Activated naive CD8-positive, alpha-beta T cell treated with anti-CD3 and anti-CD28 coated beads, Interleukin-2, amount 50 U/mL, for 16 hours (primary cell): ENCODE results near the gene KCTD8.
"Not testable (repeated sequence)": the region's sequence is repeated elsewhere in the genome, so short reads cannot be mapped to it uniquely, and the experiment has no call there.

Experiments used
- DNase-seq: peaks from one replicate; pipeline ENCODE4 v3.0.0-alpha.2; 2020; ENCODE audit warnings: low read depth, low spot score

KCTD8 gene

DNA sequence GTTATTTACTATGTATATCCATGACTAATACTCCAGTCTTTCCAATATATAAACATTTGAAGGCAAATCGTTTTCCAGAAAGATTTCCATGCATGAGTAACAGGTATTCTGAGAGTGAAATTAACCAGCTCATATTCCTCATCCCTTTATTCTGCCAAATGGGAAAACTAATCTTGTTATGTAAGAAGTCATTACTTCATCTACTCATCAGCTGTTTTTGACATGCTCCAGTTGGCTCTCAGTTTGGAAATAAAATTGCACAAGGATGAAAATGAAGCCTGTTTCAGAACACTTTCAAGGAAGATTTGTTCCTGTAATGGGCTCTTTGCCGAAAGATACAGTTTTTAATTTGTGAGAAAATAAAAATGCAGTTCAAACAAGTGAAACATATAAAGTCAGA, 121.9 kb downstream of the KCTD8 start:
- no peak for DNase-seq

DNA sequence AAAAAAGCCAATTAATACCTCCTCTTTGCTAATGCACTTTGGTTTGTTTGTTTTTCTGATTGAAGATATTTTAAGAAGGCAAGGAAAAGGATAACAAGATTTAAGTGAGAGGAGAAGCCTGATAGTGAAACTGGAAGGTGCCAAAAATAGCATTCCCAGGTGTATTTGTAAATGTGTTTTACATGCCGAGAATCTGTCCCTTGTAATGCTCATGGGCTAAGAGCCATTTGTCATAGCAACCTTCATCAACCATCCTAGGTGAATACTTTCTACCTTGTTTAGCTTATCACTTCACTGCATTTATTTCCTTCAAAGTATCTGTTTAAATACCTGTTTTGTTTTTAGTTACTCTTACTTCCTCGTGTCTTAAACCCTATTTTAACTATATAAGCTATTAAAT, 127.8 kb downstream of the KCTD8 start:
- no peak for DNase-seq

DNA sequence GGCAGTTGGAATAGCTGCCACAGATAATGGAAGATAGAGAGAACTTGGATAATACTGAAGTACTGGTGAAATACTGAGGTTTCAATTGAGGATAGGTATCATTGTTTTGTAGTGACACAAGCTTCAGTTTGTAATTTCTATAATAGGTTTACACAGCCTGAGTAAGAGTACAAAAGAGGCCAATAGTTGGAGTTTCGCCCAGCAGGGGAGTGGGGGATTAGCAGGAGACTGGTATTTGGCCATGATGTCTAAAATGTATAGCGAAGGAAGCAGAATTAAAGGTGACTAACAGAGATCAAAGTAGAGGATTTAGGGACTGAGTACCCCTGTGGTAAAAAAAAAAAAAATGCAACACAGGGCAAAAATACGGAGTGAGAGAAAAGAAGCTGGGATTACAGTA, 129.5 kb downstream of the KCTD8 start:
- no peak for DNase-seq

DNA sequence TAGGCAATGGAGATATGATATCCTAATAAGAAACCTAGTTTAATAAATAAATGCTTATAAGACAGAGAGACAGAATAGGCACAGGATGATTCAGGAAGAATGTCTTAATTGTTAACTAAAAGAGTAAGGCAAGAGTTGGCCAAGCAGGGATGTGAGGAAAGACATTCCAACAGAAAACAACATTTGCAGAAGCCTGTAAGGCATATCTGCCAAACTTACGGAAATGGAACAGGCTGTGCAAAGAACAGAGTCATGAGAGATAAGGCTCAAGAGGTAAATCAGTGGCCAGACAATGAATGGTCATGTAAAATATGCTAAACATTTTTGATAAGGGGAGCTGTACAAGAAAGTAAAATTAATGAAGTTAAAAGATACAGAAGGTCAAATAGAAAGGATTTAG, 134.9 kb downstream of the KCTD8 start:
- no peak for DNase-seq

DNA sequence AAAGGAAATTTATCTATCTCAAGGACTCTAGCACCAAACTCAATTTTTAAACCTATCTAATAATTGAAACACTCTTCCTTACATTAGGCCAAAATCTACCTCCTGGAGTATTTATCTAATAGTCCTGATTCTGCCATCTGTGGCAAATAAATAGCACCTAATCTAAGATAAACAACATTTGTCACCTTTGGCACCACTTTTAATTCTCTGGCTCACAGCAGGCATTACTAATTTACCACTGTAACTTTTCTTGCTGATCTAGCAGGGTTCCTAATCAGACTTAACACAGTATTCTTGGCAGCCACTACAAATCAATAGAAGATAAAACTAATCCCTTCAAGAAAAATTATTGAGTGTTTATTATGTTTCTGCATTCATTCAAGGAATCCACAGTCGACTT, 161.1 kb downstream of the KCTD8 start:
- DNase-seq, result no peak

DNA sequence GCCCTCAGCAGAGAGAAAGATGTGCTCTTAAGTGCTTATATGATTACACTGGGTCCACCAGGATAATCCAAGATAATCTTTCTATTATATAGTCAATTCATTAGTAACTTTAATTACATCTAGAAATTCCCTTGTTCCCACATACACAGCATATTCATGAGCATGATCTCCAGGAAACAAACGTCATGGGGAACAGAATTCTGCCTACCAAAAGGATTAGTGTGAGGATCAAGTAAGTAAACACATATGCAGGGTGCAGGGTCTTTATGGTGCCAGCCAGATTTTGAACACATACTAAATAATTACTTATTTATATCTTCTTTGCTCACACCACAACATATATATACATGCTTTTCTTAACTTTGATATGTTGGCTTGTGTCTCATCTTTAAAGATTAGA, 169.1 kb downstream of the KCTD8 start:
- no peak for DNase-seq

DNA sequence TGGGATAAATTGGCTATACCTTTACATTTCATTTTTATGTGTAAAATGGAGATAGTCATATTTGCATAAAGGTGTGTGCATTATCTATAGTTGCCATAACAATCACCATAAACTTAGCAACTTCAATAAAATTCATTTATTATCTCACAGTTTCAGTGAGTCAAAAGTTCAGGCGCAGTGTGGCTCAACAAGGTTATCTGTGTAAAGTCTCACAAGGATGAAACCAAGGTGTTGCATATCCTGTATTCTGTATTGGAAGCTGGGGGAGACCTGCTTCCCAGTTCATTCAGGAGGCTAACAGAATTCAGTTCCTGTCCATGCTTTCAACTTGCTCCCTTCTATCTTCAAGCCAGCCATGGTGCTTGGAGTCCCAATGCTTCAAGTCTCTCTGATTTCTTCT, 169.5 kb downstream of the KCTD8 start:
- DNase-seq, result no peak

DNA sequence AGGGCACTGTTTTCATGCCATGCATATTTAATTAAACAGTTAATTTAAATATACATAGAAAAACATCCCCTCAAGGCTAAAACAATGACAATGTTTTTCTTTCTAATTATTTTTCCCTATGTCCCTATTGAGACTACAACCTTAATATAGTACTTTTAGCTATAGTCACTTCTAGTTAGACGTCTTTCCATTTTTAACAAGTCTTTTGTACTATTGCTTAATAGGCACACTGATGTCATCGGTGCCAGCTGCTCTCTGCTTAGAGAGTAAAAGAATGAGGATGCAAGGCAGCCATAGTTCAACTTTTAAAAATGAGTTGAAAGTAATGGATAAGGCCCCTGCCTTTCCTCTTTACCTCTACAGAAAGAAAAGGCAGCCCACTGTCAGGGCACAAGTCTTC, 191.1 kb downstream of the KCTD8 start:
- no peak for DNase-seq

DNA sequence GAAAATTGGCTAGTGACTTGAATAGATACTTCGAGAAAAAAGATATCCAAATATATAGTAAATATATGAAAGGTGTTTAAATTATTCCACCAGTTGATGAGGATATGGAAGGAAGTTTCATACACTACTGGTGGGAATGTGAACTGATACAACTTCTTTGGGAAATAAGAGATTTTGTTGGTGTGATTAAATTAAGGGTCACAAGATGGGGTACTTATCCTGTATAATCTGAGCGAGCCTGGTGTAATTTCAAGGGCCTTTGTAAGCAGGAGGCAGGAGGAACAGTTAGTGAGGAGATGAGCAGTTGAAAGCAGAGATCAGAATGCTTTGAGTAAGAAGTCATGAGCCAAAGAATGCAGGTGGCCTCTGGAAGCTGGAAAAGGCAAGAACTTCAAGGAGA, 192.2 kb downstream of the KCTD8 start:
- no peak for DNase-seq

DNA sequence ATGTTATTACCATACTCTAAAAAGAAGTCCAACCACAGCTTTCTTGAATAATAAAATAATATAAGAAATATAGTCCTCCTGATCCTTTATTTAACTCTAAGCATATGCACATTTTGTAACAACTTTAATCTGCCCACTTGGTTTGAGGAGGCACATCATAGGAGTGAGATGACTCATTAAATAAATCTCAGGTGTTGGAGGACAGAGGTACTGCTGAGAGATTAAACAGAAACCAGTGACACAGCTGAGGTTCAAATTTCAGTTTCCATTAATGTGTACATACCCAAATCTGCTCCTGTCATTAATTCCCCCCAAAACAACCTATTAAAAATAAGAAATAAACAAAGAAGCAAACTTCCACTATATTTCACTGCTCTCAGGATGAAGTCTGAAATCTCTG, 211.0 kb downstream of the KCTD8 start:
- DNase-seq, result no peak

DNA sequence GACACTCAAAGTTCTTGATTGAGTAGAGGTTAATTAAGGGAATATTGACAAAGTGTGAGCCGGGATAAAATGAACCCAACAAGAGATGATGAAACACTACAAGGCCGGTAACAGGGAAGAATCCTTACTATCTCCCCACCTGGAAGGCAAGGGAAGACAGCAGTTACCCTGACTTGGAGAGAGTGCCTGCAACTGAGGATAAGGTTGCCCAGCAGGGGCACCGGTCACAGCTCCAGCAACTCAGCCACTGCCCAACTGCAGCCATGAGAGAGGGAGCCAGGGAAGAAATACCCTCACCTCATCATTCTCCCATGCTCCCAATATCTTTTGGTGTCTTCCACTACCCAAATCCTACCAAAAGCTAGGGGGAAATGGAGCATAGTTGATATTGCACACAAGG, 212.7 kb downstream of the KCTD8 start:
- no peak for DNase-seq

DNA sequence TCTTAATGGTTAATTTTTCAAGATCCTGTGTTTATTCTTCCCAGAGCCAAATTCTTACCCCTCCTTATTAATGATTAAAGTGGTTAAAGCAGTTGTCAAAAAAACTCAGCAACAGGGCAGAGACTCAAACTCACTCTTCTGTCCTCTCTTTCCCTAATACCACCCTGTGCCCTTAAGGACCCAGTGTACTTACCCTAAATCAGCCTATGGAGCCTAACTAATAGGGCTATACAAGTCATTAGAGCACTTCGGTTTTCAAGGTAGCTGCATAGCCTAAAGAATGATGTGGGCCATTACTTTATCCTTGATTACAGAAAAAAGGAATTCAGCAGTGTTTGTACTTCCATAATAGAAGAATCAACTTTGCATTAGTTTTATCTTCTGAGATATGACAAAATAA, 216.3 kb downstream of the KCTD8 start:
- DNase-seq, result no peak

DNA sequence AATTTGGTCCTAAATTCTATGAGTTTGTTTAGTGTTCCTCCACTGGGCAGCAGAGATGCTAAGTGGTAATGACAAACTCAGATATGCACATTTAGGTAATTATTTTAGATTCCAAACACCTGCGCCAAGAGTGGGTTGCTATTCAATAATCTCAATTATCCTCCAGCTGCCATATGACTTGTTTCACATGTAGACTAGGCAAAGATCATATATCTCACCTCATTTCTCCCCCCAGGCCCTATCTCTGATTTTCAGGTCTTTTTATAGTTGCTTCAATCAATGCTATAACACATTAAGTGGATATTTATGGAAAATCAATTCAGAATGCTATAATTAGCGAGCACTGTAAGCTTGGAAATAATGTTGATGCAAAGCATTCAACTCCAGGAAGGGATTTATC, 217.6 kb downstream of the KCTD8 start:
- no peak for DNase-seq

DNA sequence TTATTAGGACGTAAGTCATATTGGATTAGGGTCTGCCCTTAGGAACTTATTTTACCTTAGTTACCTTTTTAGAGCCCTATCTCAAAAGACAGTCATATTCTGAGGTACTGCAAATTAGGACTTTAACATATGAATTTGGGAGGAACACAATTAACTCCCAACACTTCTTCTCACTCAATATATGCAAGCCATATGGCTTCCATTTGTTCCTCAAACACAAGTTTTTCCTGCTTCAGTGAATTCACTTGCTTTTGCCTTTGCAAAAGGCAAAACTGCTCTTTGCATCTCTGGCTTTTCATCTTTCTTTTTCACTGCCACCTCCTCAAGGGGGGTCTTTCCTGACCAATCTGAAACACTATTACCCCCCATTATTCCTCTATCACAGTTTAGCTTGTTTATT, 220.3 kb downstream of the KCTD8 start:
- DNase-seq, result no peak

DNA sequence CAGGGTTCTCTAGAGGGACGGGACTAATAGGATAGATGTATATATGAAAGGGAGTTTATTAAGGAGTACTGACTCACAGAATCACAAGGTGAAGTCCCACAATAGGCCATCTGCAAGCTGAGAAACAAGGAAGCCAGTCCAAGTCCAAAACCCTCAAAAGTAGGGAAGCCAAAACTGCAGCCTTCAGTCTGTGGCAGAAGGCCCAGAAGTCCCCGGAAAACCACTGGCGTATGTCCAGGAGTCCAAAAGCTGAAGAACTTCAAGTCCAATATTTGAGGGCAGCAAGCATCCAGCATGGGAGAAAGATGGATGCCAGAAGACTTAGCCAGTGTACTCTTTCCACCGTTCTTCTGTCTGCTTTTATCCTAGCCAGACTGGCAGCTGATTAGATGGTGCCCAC, 227.2 kb downstream of the KCTD8 start:
- DNase-seq, result no peak

DNA sequence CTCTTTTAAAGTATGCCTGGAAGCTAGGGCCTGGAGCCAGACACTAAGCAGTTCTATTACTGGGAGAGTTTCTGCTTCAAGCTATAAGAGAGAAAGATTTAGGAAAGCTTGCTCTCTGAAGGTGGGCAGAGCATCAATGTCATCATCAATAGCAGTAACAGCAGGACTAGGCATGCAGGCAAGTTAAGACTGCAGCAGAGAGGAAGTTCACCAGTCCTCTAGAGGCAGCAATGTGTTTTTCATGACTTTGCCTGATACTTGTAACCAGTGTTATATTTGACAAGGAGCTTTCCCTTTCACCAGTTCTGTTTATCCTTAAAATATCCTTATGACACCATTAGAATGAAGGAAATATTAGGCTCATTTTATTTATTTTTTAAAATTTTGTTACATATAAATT, 237.9 kb downstream of the KCTD8 start:
- DNase-seq, result no peak

DNA sequence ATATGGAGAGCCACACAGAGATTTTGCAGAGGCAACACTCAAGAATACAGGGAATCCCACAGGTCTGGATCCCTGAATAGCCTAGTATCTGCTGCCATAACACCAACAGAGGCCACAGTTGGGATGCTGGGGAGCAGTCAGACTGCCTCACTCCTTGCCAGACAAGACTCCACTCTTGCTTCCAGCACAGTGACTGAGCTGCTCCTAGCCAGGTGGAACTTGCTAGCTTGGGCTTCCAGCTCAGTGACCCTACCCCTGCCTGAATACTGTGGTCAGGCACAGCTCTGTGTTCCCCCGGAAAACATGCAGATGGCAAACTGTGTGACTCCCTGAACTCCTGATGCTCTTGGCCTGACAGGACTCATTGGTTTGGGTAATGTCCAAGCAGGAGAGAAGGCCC, 251.8 kb downstream of the KCTD8 start:
- no peak for DNase-seq

DNA sequence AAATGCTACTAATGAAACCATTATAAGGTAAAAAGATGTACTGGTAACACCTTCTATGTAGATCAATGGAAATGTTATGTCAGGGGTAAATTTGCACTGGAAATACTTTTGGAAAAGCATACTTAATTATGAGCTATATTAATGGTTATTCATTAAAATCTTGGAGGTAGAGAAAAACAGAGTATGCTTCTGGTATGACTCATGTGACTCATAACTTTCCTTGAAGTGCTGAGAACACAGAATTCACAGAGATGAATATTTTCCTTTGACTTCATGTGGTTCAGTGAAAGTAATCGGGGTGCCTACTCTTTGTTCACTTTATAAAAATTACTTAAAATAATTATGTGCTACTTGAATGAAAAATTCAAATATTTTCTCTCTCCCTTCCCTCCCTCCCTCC, 254.2 kb downstream of the KCTD8 start:
- no peak for DNase-seq

DNA sequence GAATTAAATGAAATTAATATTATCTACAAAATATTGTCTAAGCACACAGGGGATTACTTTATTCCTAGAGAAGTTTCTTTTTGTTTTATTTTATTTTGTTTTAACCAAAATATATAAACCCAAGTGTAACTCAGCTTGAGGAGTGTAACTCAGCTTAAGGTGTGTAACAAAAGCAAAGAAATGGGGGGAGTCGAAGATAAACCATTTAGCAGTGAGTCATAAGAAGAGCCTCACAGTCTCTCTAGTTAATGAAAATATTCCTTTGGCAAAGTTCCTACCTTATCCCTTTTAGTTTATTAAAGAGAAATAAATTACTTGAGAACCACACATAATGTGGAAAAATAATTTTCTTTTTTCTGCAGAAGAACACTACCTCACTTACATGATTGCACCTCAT, 261.8 kb downstream of the KCTD8 start:
- DNase-seq, result no peak

DNA sequence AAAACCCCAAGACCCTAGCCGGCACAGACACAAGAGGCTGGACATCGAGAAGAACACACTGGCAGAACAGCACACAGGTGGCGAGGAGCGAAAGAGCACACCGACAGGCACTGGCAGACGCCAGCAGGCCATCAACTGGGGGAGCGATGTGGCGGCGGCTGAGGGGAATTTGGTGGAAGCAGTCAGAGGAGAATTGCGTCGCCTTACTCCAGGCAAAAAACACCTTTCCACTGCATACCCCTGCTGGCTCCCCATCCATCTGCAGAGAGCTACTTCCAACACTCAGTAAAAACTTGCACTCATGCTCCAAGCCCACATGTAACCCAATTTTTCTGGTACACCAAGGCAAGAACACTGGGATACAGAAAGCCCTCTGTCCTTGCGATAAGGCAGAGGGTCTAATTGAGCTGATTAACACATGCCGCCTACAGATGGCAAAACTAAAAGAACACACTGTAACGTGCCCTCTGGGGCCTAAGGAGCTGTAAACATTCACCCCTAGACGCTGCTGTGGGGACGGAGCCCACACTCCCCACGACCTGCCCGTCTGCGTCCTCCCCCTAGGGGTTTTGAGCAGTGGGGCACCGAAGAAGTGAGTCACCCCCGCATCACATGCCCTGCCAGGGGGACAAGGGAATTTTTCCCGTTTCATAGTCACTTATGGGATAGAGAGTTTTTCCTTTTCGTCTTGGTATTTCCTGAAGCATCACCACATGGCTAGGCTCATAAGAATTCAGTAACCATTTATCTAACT, 262.3 kb downstream of the KCTD8 start:
- no peak for DNase-seq

DNA sequence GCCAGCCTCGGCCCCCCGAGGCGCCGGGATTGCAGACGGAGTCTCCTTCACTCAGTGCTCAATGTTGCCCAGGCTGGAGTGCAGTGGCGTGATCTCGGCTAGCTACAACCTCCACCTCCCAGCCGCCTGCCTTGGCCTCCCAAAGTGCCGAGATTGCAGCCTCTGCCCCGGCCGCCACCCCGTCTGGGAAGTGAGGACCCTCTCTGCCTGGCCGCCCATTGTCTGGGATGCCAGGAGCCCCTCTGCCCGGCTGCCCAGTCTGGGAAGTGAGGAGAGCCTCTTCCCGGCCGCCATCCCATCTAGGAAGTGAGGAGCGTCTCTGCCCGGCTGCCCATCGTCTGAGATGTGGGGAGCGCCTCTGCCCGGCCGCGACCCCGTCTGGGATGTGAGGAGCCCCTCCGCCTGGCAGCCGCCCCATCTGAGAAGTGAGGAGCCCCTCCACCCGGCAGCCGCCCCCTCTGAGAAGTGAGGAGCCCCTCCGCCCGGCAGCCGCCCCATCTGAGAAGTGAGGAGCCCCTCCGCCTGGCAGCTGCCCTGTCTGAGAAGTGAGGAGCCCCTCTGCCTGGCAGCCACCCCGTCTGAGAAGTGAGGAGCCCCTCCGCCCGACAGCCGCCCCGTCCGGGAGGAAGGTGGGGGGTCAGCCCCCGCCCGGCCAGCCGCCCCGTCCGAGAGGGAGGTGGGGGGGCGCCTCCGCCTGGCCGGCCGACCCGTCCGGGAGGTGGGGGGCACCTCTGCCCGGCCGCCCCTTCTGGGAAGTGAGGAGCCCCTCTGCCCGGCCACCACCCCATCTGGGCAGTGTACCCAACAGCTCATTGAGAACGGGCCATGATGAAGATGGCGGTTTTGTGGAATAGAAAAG, 266.9 kb downstream of the KCTD8 start:
- not testable (repeated sequence) for DNase-seq

DNA sequence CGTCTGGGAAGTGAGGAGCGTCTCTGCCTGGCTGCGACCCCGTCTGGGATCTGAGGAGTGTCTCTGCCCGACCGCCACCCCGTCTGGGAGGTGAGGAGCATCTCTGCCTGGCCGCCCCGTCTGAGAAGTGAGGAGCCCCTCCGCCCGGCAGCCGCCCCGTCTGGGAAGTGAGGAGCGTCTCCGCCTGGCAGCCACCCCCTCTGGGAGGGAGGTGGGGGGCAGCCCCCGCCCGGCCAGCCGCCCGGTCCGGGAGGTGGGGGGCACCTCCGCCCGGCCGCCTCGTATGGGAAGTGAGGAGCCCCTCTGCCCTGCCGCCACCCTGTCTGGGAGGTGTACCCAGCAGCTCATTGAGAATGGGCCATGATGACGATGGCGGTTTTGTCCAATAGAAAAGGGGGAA, 280.8 kb downstream of the KCTD8 start:
- DNase-seq, result not testable (repeated sequence)

DNA sequence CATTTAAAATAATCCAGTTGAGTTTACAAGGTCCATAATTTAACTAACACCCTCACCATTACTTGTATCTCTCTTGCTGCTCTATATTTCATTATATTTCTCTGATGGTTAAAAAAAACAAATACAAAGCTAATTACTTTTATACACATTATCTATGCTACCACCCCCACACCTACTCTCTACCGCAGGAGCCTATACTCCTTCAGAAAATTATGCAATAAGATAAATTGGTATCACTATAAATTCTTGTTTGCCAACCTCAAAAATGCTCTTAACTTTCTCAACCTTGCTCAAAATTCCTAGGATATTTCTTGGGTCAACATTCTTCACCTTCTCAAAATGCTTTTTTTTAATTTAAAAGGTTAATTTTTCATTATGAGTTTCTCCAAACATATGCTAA, 282.7 kb downstream of the KCTD8 start:
- DNase-seq, result no peak
